ENCODE data around the gene PRND.
"Not testable (repeated sequence)": the region's sequence is repeated elsewhere in the genome, so short reads cannot be mapped to it uniquely, and the experiment has no call there.

Gene PRND

GRCh38 chr20:4689220-4689619, 32.5 kb upstream of the PRND start:
- Histone ChIP-seq H3K36me3 (ENCODE audit: control insufficient read depth in 1 of 2, insufficient read depth in 2 of 2, low read length in 2 of 2) (peaks cover 0 to 4% of the 10 kb centered on the region in 2 donors), H3K27ac (ENCODE audit: low read length) (no peak overlapping the region), H3K4me1 (ENCODE audit: control insufficient read depth in 1 of 2, insufficient read depth in 2 of 2, low read length in 2 of 2) (peaks cover 0 to 30% of the 10 kb centered on the region in 2 donors), H3K27me3 (ENCODE audit: low read depth, low read length) (no peaks in the 10 kb centered on the region), H3K9me3 (ENCODE audit: control insufficient read depth in 1 of 2, low read length in 2 of 2) (no peaks in the 10 kb centered on the region), H3K4me3 (ENCODE audit: low read depth in 1 of 2, low read length in 2 of 2) (peak overlapping the region in 1 of 2 donors; percentile 11)

DNA sequence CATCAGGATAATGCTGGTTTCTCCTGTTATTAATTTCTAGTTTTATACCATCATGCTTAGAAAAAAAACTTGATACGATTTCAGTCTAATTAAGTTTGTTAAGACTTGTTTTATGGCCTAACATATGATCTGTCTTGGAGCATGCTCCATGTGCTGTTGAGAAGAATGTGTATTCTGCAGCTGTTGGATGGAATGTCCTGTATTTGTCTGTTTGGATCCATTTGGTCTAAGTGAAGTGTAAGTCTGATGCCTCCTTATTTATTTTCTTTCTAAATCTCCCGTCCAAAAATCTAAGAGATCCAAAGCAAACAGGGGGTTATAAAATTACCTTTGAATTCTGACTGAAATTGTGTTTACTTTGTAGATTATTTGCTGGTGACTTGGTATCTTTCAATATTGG, 30.0 kb upstream of the PRND start:
- peaks cover 0 to 4% of the 10 kb centered on the region in 2 donors for H3K36me3 ChIP-seq (ENCODE audit: control insufficient read depth in 1 of 2, insufficient read depth in 2 of 2, low read length in 2 of 2)
- no peak overlapping the region for H3K4me3 ChIP-seq (ENCODE audit: low read depth in 1 of 2, low read length in 2 of 2)
- H3K4me1 ChIP-seq (ENCODE audit: control insufficient read depth in 1 of 2, insufficient read depth in 2 of 2, low read length in 2 of 2) = peaks cover 0 to 16% of the 10 kb centered on the region in 2 donors
- H3K27me3 ChIP-seq (ENCODE audit: low read depth, low read length) = no peaks in the 10 kb centered on the region
- no peaks in the 10 kb centered on the region for H3K9me3 ChIP-seq (ENCODE audit: control insufficient read depth in 1 of 2, low read length in 2 of 2)
- H3K27ac ChIP-seq (ENCODE audit: low read length) = no peak overlapping the region

- Histone ChIP-seq H3K4me1 (ENCODE audit: control insufficient read depth in 1 of 2, insufficient read depth in 2 of 2, low read length in 2 of 2) (peaks cover 0 to 9% of the 10 kb centered on the region in 2 donors), H3K27ac (ENCODE audit: low read length) (no peak overlapping the region), H3K27me3 (ENCODE audit: low read depth, low read length) (no peaks in the 10 kb centered on the region), H3K4me3 (ENCODE audit: low read depth in 1 of 2, low read length in 2 of 2) (no peak overlapping the region), H3K9me3 (ENCODE audit: control insufficient read depth in 1 of 2, low read length in 2 of 2) (no peaks in the 10 kb centered on the region), H3K36me3 (ENCODE audit: control insufficient read depth in 1 of 2, insufficient read depth in 2 of 2, low read length in 2 of 2) (peaks cover 0 to 12% of the 10 kb centered on the region in 2 donors)
Measured at GRCh38 chr20:4694076-4694475, 27.6 kb upstream of the PRND start.

GRCh38 chr20:4697189-4697830, 24.4 kb upstream of the PRND start:
- H3K27me3 ChIP-seq (ENCODE audit: low read depth, low read length) = no peaks in the 10 kb centered on the region
- no peaks in the 10 kb centered on the region for H3K4me1 ChIP-seq (ENCODE audit: control insufficient read depth in 1 of 2, insufficient read depth in 2 of 2, low read length in 2 of 2)
- no peak overlapping the region for H3K27ac ChIP-seq (ENCODE audit: low read length)
- no peaks in the 10 kb centered on the region for H3K9me3 ChIP-seq (ENCODE audit: control insufficient read depth in 1 of 2, low read length in 2 of 2)
- peaks cover 14 to 30% of the 10 kb centered on the region in 2 donors for H3K36me3 ChIP-seq (ENCODE audit: control insufficient read depth in 1 of 2, insufficient read depth in 2 of 2, low read length in 2 of 2)
- H3K4me3 ChIP-seq (ENCODE audit: low read depth in 1 of 2, low read length in 2 of 2) = no peak overlapping the region

GRCh38 chr20:4697831-4698221, 23.9 kb upstream of the PRND start:
- H3K4me1 ChIP-seq (ENCODE audit: control insufficient read depth in 1 of 2, insufficient read depth in 2 of 2, low read length in 2 of 2) = no peaks in the 10 kb centered on the region
- H3K27me3 ChIP-seq (ENCODE audit: low read depth, low read length) = no peaks in the 10 kb centered on the region
- H3K4me3 ChIP-seq (ENCODE audit: low read depth in 1 of 2, low read length in 2 of 2) = no peak overlapping the region
- peaks cover 14 to 30% of the 10 kb centered on the region in 2 donors for H3K36me3 ChIP-seq (ENCODE audit: control insufficient read depth in 1 of 2, insufficient read depth in 2 of 2, low read length in 2 of 2)
- no peaks in the 10 kb centered on the region for H3K9me3 ChIP-seq (ENCODE audit: control insufficient read depth in 1 of 2, low read length in 2 of 2)
- H3K27ac ChIP-seq (ENCODE audit: low read length) = no peak overlapping the region

DNA sequence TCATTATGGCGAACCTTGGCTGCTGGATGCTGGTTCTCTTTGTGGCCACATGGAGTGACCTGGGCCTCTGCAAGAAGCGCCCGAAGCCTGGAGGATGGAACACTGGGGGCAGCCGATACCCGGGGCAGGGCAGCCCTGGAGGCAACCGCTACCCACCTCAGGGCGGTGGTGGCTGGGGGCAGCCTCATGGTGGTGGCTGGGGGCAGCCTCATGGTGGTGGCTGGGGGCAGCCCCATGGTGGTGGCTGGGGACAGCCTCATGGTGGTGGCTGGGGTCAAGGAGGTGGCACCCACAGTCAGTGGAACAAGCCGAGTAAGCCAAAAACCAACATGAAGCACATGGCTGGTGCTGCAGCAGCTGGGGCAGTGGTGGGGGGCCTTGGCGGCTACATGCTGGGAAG, 22.5 kb upstream of the PRND start:
- H3K27ac ChIP-seq (ENCODE audit: low read length) = no peak overlapping the region

DNA sequence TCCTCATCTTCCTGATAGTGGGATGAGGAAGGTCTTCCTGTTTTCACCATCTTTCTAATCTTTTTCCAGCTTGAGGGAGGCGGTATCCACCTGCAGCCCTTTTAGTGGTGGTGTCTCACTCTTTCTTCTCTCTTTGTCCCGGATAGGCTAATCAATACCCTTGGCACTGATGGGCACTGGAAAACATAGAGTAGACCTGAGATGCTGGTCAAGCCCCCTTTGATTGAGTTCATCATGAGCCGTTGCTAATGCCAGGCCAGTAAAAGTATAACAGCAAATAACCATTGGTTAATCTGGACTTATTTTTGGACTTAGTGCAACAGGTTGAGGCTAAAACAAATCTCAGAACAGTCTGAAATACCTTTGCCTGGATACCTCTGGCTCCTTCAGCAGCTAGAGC, 21.8 kb upstream of the PRND start:
- Histone ChIP-seq H3K4me1 (ENCODE audit: control insufficient read depth in 1 of 2, insufficient read depth in 2 of 2, low read length in 2 of 2) (peaks cover 0 to 6% of the 10 kb centered on the region in 2 donors), H3K9me3 (ENCODE audit: control insufficient read depth in 1 of 2, low read length in 2 of 2) (no peaks in the 10 kb centered on the region), H3K27me3 (ENCODE audit: low read depth, low read length) (no peaks in the 10 kb centered on the region), H3K4me3 (ENCODE audit: low read depth in 1 of 2, low read length in 2 of 2) (no peak overlapping the region), H3K36me3 (ENCODE audit: control insufficient read depth in 1 of 2, insufficient read depth in 2 of 2, low read length in 2 of 2) (peaks cover 14 to 26% of the 10 kb centered on the region in 2 donors), H3K27ac (ENCODE audit: low read length) (no peak overlapping the region)

More for the DNA sequence above, 22.5 kb upstream of the PRND start:
- Histone ChIP-seq H3K4me1 (ENCODE audit: control insufficient read depth in 1 of 2, insufficient read depth in 2 of 2, low read length in 2 of 2) (peaks cover 0 to 3% of the 10 kb centered on the region in 2 donors), H3K9me3 (ENCODE audit: control insufficient read depth in 1 of 2, low read length in 2 of 2) (no peaks in the 10 kb centered on the region), H3K4me3 (ENCODE audit: low read depth in 1 of 2, low read length in 2 of 2) (no peak overlapping the region), H3K27me3 (ENCODE audit: low read depth, low read length) (no peaks in the 10 kb centered on the region), H3K36me3 (ENCODE audit: control insufficient read depth in 1 of 2, insufficient read depth in 2 of 2, low read length in 2 of 2) (peaks cover 14 to 26% of the 10 kb centered on the region in 2 donors)

GRCh38 chr20:4702562-4703280, 19.0 kb upstream of the PRND start:
- no peaks in the 10 kb centered on the region for H3K27me3 ChIP-seq (ENCODE audit: low read depth, low read length)
- H3K4me1 ChIP-seq (ENCODE audit: control insufficient read depth in 1 of 2, insufficient read depth in 2 of 2, low read length in 2 of 2) = peaks cover 0 to 6% of the 10 kb centered on the region in 2 donors
- H3K36me3 ChIP-seq (ENCODE audit: control insufficient read depth in 1 of 2, insufficient read depth in 2 of 2, low read length in 2 of 2) = peaks cover 14 to 22% of the 10 kb centered on the region in 2 donors
- H3K4me3 ChIP-seq (ENCODE audit: low read depth in 1 of 2, low read length in 2 of 2) = no peak overlapping the region
- no peak overlapping the region for H3K27ac ChIP-seq (ENCODE audit: low read length)
- H3K9me3 ChIP-seq (ENCODE audit: control insufficient read depth in 1 of 2, low read length in 2 of 2) = no peaks in the 10 kb centered on the region

GRCh38 chr20:4703281-4703676, 18.4 kb upstream of the PRND start:
- no peaks in the 10 kb centered on the region for H3K9me3 ChIP-seq (ENCODE audit: control insufficient read depth in 1 of 2, low read length in 2 of 2)
- H3K36me3 ChIP-seq (ENCODE audit: control insufficient read depth in 1 of 2, insufficient read depth in 2 of 2, low read length in 2 of 2) = peaks cover 14 to 20% of the 10 kb centered on the region in 2 donors
- H3K4me3 ChIP-seq (ENCODE audit: low read depth in 1 of 2, low read length in 2 of 2) = no peak overlapping the region
- peaks cover 0 to 6% of the 10 kb centered on the region in 2 donors for H3K4me1 ChIP-seq (ENCODE audit: control insufficient read depth in 1 of 2, insufficient read depth in 2 of 2, low read length in 2 of 2)
- no peaks in the 10 kb centered on the region for H3K27me3 ChIP-seq (ENCODE audit: low read depth, low read length)
- no peak overlapping the region for H3K27ac ChIP-seq (ENCODE audit: low read length)

DNA sequence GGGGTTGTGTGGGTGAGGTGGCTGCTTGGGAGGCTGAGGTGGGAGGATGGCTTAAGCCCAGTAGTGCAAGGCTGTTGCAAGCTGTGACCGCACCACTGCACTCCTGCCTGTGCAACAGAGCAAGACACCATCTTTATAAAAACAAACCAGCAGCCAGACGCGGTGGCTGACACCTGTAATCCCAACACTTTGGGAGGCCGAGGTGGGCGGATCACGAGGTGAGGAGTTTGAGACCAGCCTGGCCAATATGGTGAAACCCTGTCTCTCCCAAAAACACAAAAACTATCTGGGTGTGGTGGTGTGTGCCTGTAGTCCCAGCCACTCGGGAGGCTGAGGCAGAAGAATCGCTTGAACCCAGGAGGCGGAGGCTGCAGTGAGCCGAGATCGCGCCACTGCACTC, 14.8 kb upstream of the PRND start:
- not testable (repeated sequence) for H3K36me3 ChIP-seq (ENCODE audit: control insufficient read depth in 1 of 2, insufficient read depth in 2 of 2, low read length in 2 of 2); H3K27me3 ChIP-seq (ENCODE audit: low read depth, low read length); H3K4me1 ChIP-seq (ENCODE audit: control insufficient read depth in 1 of 2, insufficient read depth in 2 of 2, low read length in 2 of 2); H3K9me3 ChIP-seq (ENCODE audit: control insufficient read depth in 1 of 2, low read length in 2 of 2); H3K4me3 ChIP-seq (ENCODE audit: low read depth in 1 of 2, low read length in 2 of 2); H3K27ac ChIP-seq (ENCODE audit: low read length)

DNA sequence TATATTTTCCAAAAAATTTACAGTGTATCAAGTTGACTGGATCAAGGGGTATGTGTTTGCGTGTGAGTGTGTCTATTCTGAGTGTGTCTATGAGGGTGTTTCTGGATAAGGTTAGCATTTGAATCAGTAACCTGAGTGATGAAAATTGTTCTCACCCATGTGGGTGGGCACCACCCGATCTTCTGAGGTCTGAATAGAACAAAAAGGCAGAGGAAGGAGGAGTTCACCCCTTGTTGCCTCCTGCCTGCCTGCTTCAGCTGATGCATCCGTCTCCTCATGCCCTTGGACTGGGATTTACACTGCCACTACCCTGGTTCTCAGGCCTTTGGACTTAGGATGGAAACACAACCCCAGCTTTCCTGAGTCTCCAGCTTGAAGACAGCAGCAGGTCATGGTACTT, 13.7 kb upstream of the PRND start:
- Histone ChIP-seq H3K27ac (ENCODE audit: low read length) (no peak overlapping the region), H3K27me3 (ENCODE audit: low read depth, low read length) (no peaks in the 10 kb centered on the region), H3K36me3 (ENCODE audit: control insufficient read depth in 1 of 2, insufficient read depth in 2 of 2, low read length in 2 of 2) (no peaks in the 10 kb centered on the region), H3K4me1 (ENCODE audit: control insufficient read depth in 1 of 2, insufficient read depth in 2 of 2, low read length in 2 of 2) (peaks cover 0 to 6% of the 10 kb centered on the region in 2 donors), H3K9me3 (ENCODE audit: control insufficient read depth in 1 of 2, low read length in 2 of 2) (peaks cover 0 to 3% of the 10 kb centered on the region in 2 donors), H3K4me3 (ENCODE audit: low read depth in 1 of 2, low read length in 2 of 2) (no peak overlapping the region)
